IMR-90 (cell line): ENCODE measurements around the gene RAB31. TPM values are rescaled to one million over a fixed set of nuclear protein-coding genes. Genes with fewer than 3 reads are reported as not detected.

Source experiments
- ATAC-seq: fragments of 200-7000 bp; cut with Tn5 transposase; 2 replicates; pipeline ENCODE4 v1.9.1; 2020; ENCODE audit warnings: low read depth, mild to moderate bottlenecking, moderate library complexity
- BruUV-seq: library from RNA; stranded (reverse); fragments of 400-500 nt; replicated peaks from 2 replicates; lab custom pipeline; 2021; lab: Mats Ljungman, UMichigan
- CTCF ChIA-PET: fragments of 300-600 bp; formaldehyde crosslinking; extraction: SDS; loops from one replicate; lab custom pipeline; 2021; ENCODE audit warnings: antibody characterized with exemption; lab: Yijun Ruan, JAX
- POLR2A ChIA-PET: fragments of 300-600 bp; sonication (Branson Sonifier 250); formaldehyde crosslinking; loops from one replicate; lab custom pipeline; 2022; ENCODE audit warnings: antibody characterized with exemption; ENCODE audit not compliant: unreplicated experiment; lab: Charles Lee
- DNase-seq: peaks from one replicate; pipeline ENCODE4 v3.0.0; 2013
- H2AFZ ChIP-seq: replicated peaks from 2 replicates; pipeline ENCODE3; 2013; ENCODE audit warnings: low read length, mild to moderate bottlenecking; ENCODE audit not compliant: poor library complexity
- H2AK5ac ChIP-seq: 2 replicates; pipeline ENCODE4 v1.6.1; 2013; ENCODE audit warnings: low read depth, low read length, inconsistent platforms
- H2AK9ac ChIP-seq: replicated peaks from 2 replicates; pipeline ENCODE3; 2013; ENCODE audit warnings: mild to moderate bottlenecking, low read depth, low read length, moderate library complexity; ENCODE audit not compliant: poor library complexity
- H2BK120ac ChIP-seq: 2 replicates; pipeline ENCODE4 v1.6.1; 2013; ENCODE audit warnings: low read depth, low read length, inconsistent platforms
- H2BK15ac ChIP-seq: 3 replicates; pipeline ENCODE4 v1.6.1; 2013; ENCODE audit warnings: low read depth, low read length, inconsistent platforms
- H2BK20ac ChIP-seq: 2 replicates; pipeline ENCODE4 v1.6.1; 2013; ENCODE audit warnings: low read depth, mild to moderate bottlenecking, inconsistent platforms, low read length, moderate library complexity
- H2BK5ac ChIP-seq: 2 replicates; pipeline ENCODE4 v1.6.1; 2013; ENCODE audit warnings: mild to moderate bottlenecking, low read depth, low read length, inconsistent platforms; ENCODE audit not compliant: poor library complexity, severe bottlenecking
- H3K14ac ChIP-seq: replicated peaks from 2 replicates; pipeline ENCODE4 v1.6.1; 2013; ENCODE audit warnings: low read depth, low read length, inconsistent platforms
- H3K18ac ChIP-seq: 2 replicates; pipeline ENCODE4 v1.6.1; 2013; ENCODE audit warnings: low read depth, low read length, control low read depth
- H3K23ac ChIP-seq: 2 replicates; pipeline ENCODE4 v1.6.1; 2013; ENCODE audit warnings: low read depth, low read length, inconsistent platforms
- H3K27ac ChIP-seq: 2 replicates; pipeline ENCODE4 v1.5.1; 2013; ENCODE audit warnings: mild to moderate bottlenecking, control low read depth, low read length; ENCODE audit not compliant: insufficient read depth
- H3K27me3 ChIP-seq: 2 replicates; pipeline ENCODE4 v1.6.1; 2013; ENCODE audit warnings: low read length; ENCODE audit not compliant: control insufficient read depth, insufficient read depth
- H3K36me3 ChIP-seq: 2 replicates; pipeline ENCODE4 v1.6.1; 2013; ENCODE audit warnings: low read length, mixed read lengths; ENCODE audit not compliant: control insufficient read depth, insufficient read depth
- H3K4ac ChIP-seq: 2 replicates; pipeline ENCODE4 v1.6.1; 2013; ENCODE audit warnings: low read depth, low read length, inconsistent platforms
- H3K4me1 ChIP-seq: 2 replicates; pipeline ENCODE4 v1.6.1; 2013; ENCODE audit warnings: low read length, mixed read lengths; ENCODE audit not compliant: control insufficient read depth, insufficient read depth
- H3K4me2 ChIP-seq: 2 replicates; pipeline ENCODE4 v1.6.1; 2013; ENCODE audit warnings: low read depth, mild to moderate bottlenecking, control low read depth, low read length, moderate library complexity
- H3K4me3 ChIP-seq: 2 replicates; pipeline ENCODE4 v1.5.1; 2013; ENCODE audit warnings: low read depth, mild to moderate bottlenecking, control low read depth, low read length, moderate library complexity; ENCODE audit not compliant: insufficient read depth
- H3K56ac ChIP-seq: 2 replicates; pipeline ENCODE4 v1.6.1; 2013; ENCODE audit warnings: low read length, inconsistent platforms; ENCODE audit not compliant: insufficient read depth; ENCODE audit errors: extremely low read depth
- H3K79me1 ChIP-seq, 2 experiments: 2 replicates each; pipeline ENCODE4 v1.6.1; 2013; ENCODE audit warnings: low read length in 2 of 2, inconsistent platforms in 1 of 2, low read depth in 1 of 2
- H3K9ac ChIP-seq: 2 replicates; pipeline ENCODE4 v1.6.1; 2013; ENCODE audit warnings: low read depth, low read length, control low read depth
- H3K9me1 ChIP-seq: 2 replicates; pipeline ENCODE4 v1.6.1; 2013; ENCODE audit warnings: low read length, inconsistent platforms; ENCODE audit not compliant: insufficient read depth
- H3K9me3 ChIP-seq: 2 replicates; pipeline ENCODE4 v1.6.1; 2013; ENCODE audit warnings: low read length; ENCODE audit not compliant: control insufficient read depth, insufficient read depth
- H4K20me1 ChIP-seq: 2 replicates; pipeline ENCODE4 v1.6.1; 2013; ENCODE audit warnings: low read length, inconsistent platforms; ENCODE audit not compliant: insufficient read depth
- H4K5ac ChIP-seq: 2 replicates; pipeline ENCODE4 v1.6.1; 2013; ENCODE audit warnings: mild to moderate bottlenecking, low read depth, low read length, control low read depth
- H4K8ac ChIP-seq, 2 experiments: 2 replicates each; pipeline ENCODE4 v1.6.1; 2013; ENCODE audit warnings: low read depth in 2 of 2, low read length in 2 of 2, control low read depth in 1 of 2, inconsistent platforms in 1 of 2
- H4K91ac ChIP-seq: 2 replicates; pipeline ENCODE4 v1.6.1; 2013; ENCODE audit warnings: low read depth, low read length, inconsistent platforms; ENCODE audit not compliant: insufficient read depth
- BHLHE40 ChIP-seq: fragments of 150-350 bp; IDR thresholded peaks from 2 replicates; pipeline ENCODE4 v1.6.1; 2016; ENCODE audit warnings: mild to moderate bottlenecking, low read depth, low read length
- CEBPB ChIP-seq: IDR thresholded peaks from 2 replicates; pipeline ENCODE4 v1.6.1; 2012; ENCODE audit warnings: low read depth, low read length, improper control_type of control experiment
- CTCF ChIP-seq: conservative IDR thresholded peaks from 2 replicates; pipeline ENCODE4 v1.5.1; 2012; ENCODE audit warnings: mild to moderate bottlenecking, low read depth, low read length, improper control_type of control experiment
- FOS ChIP-seq: fragments of 150-350 bp; IDR thresholded peaks from 2 replicates; pipeline ENCODE4 v1.6.1; 2016; ENCODE audit warnings: low read depth, low read length
- MAZ ChIP-seq: IDR thresholded peaks from 2 replicates; pipeline ENCODE4 v1.6.1; 2012; ENCODE audit warnings: low read depth, mild to moderate bottlenecking, low read length, improper control_type of control experiment, moderate library complexity, borderline replicate concordance
- MXI1 ChIP-seq: IDR thresholded peaks from 2 replicates; pipeline ENCODE4 v1.6.1; 2012; ENCODE audit warnings: low read depth, mild to moderate bottlenecking, low read length, moderate library complexity, borderline replicate concordance
- NFE2L2 ChIP-seq: fragments of 150-350 bp; IDR thresholded peaks from 2 replicates; pipeline ENCODE4 v1.6.1; 2016; ENCODE audit warnings: low read depth, mild to moderate bottlenecking, low read length
- POLR2A ChIP-seq: IDR thresholded peaks from 2 replicates; pipeline ENCODE4 v1.6.1; 2012; ENCODE audit warnings: mild to moderate bottlenecking, low read depth, low read length
- RAD21 ChIP-seq: IDR thresholded peaks from 2 replicates; pipeline ENCODE4 v1.6.1; 2012; ENCODE audit warnings: low read length, improper control_type of control experiment
- RFX5 ChIP-seq: IDR thresholded peaks from 2 replicates; pipeline ENCODE4 v1.8.0; 2012; ENCODE audit warnings: low read depth, mild to moderate bottlenecking, low read length, moderate library complexity
- SMC3 ChIP-seq: fragments of 150-350 bp; IDR thresholded peaks from 2 replicates; pipeline ENCODE4 v1.6.1; 2016; ENCODE audit warnings: low read depth, mild to moderate bottlenecking, antibody characterized with exemption, low read length, moderate library complexity
- USF2 ChIP-seq: fragments of 150-350 bp; IDR thresholded peaks from 2 replicates; pipeline ENCODE4 v1.6.1; 2017; ENCODE audit warnings: mild to moderate bottlenecking, antibody characterized with exemption, low read length, low read depth
- dilution Hi-C: fragments of 300-500 bp; cut with HindIII; formaldehyde crosslinking; loops from one replicate; pipeline ENCODE4 v1.14.3; 2018; ENCODE audit warnings: low sequenced_read_pairs; ENCODE audit not compliant: unreplicated experiment
- in situ Hi-C: fragments of 300-500 bp; cut with MboI; formaldehyde crosslinking; loops from 3 replicates; pipeline ENCODE4 v1.14.3; 2019; ENCODE audit warnings: low sequenced_read_pairs, inconsistent platforms, mixed read lengths
- intact Hi-C: fragments of 100-400 bp; cut with micrococcal nuclease; formaldehyde crosslinking; loops from 2 replicates; pipeline ENCODE4 v1.10.0; 2022
- polyA plus RNA-seq, 3 experiments: library from polyadenylated mRNA; depleted of rRNA; stranded (reverse); fragments of >200 nt; gene quantifications; 2 replicates each; pipeline ENCODE4 v1.2.3, GENCODE V29; 2012; ENCODE audit warnings: low replicate concordance in 1 of 3
- total RNA-seq: library from RNA; depleted of rRNA; stranded (reverse); fragments of >200 nt; gene quantifications from 2 replicates; pipeline ENCODE4 v1.2.3, GENCODE V29; 2012

Gene RAB31
- total and polyA plus RNA-seq, 2 of the 4 experiments (the other 2 are of a cell fraction): 13.8 to 26.9 TPM

- no peak for DNase-seq
- H3K18ac ChIP-seq: no peak overlapping the region
- no peak overlapping the region for H3K4me2 ChIP-seq
- H3K9me3 ChIP-seq: no peaks in the 10 kb centered on the region
- H3K14ac ChIP-seq: no peak overlapping the region
- H3K9ac ChIP-seq: no peak overlapping the region
- no peak overlapping the region for H4K8ac ChIP-seq
- in situ Hi-C loops (no loop called here), intact Hi-C loops (loop anchor here (10.0 kb wide), 1 partner anchor 62 kb away; no protein-coding TSS in a partner anchor), dilution Hi-C loops (no loop called here)
- no peak overlapping the region for H4K5ac ChIP-seq
- BruUV-seq: no TSS peak
- H2AK9ac ChIP-seq: no peak overlapping the region
- no peak overlapping the region for H3K4me3 ChIP-seq
- H3K36me3 ChIP-seq: no peaks in the 10 kb centered on the region
- H3K23ac ChIP-seq: no peak overlapping the region
- CTCF ChIA-PET: interaction anchor here (0.6 kb wide), 1 partner anchor 582 kb away, joined by 3 read pairs; the partner anchor contains the start of gene APCDD1
- TF ChIP-seq RFX5 (no peak), FOS (no peak), USF2 (no peak), RAD21 (no peak), CTCF (no peak), BHLHE40 (no peak), MAZ (no peak), CEBPB (no peak), POLR2A (no peak), NFE2L2 (no peak), SMC3 (no peak), MXI1 (no peak)
- H2BK120ac ChIP-seq: no peak overlapping the region
- H2AFZ ChIP-seq: no peak overlapping the region
- POLR2A ChIA-PET: no interaction called here
- H3K4ac ChIP-seq: no peak overlapping the region
- H2AK5ac ChIP-seq: no peak overlapping the region
- no peaks in the 10 kb centered on the region for H3K27me3 ChIP-seq
- H3K4me1 ChIP-seq: peaks cover 18% of the 10 kb centered on the region
- no peak overlapping the region; the same call in 1 of the 2 replicates for H4K91ac ChIP-seq
- no peak overlapping the region for H3K27ac ChIP-seq
- peaks cover 10% of the 10 kb centered on the region for H3K9me1 ChIP-seq
- no peaks in the 10 kb centered on the region for H4K20me1 ChIP-seq
- no peak overlapping the region for H2BK5ac ChIP-seq
- no peaks in the 10 kb centered on the region for H3K79me1 ChIP-seq
- H2BK15ac ChIP-seq: no peak overlapping the region
- no peak overlapping the region for H2BK20ac ChIP-seq
- ATAC-seq: no peak
- H3K56ac ChIP-seq: no peak overlapping the region
These were observed 164.7 kb downstream of the RAB31 start for GRCh38 chr18:9872823-9873222.
